Measurements from ENCODE around the gene ITCH.

DNA sequence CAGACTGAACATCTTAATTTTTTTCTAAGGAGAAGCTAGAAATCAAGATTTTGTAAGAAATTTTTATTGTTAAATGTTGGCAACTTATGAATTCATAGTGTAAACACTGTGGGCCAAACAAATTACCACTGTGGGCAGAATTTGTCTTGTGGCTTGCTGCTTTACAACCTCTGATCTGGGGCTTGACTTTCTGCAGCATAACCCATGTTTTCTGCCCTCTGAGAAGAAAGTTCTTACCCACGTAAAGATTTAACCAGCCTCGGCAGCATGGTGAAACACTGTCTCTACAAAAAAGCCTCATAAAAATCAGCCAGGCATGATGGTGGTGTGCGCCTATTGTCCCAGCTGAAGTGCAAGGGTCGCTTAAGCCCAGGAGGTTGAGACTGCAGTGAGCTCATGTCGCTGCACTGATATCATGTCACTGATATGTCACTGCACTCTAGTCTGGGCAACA lies 12.9 kb downstream of the ITCH start:
- TF ChIP-seq CTCF (IDR thresholded peaks at IDR 0.05) (no peak), POLR2A (IDR thresholded peaks at IDR 0.05) (no peak), POLR2AphosphoS5 (IDR thresholded peaks at IDR 0.05) (no peak)

All from prostate gland (tissue), 2 donors.